Skeletal muscle cell (primary cell): ENCODE measurements around the gene GFOD1.

Source experiments
- DNase-seq: peaks from one replicate; pipeline ENCODE4 v3.0.0-alpha.2; 2010; ENCODE audit warnings: low read depth
- H3K4me3 ChIP-seq: 2 replicates; pipeline ENCODE4 v1.5.1; 2011; ENCODE audit warnings: low read depth, mild to moderate bottlenecking, control low read depth, low read length, moderate library complexity

GFOD1 gene

DNA sequence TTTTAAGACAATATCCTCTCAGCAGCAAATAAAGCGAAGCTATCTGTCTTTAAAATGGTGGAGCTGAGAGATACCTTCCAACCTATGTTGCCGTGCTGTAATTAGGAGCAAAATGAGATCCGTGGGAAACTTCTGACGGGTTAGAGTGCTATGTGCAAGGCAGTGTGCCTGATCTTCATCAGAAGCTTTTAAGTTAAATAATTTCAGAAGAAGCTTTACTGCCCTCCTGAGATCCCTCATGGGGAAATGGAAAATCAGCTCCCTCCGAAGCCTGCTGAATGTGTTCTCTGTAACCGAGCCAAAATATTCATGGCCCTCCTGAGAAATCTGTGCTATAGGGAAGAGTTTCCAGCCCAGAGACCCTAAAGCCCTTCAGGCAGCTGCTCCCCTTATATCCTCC is 115.3 kb downstream of the GFOD1 start:
- DNase-seq = no peak
- H3K4me3 ChIP-seq = no peak overlapping the region

DNA sequence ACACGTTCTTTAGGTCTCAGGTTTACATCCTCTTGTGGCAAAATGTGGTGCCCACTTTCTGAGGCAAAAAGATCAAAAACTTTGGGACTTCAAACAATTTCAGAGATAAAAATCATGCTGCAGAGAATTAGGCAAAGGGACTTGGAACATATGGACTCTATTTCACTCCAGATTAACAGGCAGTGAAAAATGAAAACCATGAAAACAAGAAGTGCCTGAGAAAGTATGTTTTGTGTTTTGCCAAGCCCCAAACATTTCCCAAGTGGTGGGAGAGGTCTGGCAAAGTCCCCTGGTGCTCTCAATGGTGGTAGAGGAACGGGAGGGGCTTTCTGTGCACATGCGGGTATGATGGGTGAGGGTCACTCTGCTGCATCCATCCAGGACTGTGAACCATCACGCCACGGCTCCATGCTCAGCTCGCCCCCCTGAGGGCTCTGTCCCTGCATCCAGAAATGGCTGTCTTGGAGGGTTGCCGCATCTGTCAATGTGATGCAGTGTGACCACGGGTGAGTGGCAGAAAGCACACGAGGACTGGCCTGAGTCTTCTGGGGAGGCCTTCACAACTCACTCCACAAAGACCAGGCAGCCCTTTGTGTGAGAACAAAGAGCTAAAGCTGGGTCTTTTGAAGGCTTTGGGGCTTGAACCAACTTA is 115.9 kb downstream of the GFOD1 start:
- DNase-seq = no peak
- H3K4me3 ChIP-seq = no peak overlapping the region

DNA sequence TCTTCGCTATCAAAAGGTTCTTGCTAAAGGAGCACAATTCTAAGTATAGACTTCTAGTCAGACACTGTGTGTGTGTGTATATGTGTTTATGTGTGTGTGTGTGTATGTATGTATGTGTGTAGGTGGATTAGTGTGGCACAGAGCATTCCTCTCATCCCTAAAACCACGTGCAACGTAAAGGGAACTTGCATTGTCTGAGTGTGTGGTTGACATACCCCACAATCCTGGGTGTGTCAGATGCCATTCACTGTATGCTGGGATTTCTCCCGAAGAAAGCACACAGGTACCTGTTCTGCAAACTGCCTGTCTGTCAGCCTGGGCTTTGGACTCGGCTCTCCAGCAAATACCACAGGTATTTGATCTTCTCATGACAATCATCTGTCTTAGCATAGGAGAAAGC is 116.8 kb downstream of the GFOD1 start:
- DNase-seq = no peak
- no peak overlapping the region for H3K4me3 ChIP-seq

DNA sequence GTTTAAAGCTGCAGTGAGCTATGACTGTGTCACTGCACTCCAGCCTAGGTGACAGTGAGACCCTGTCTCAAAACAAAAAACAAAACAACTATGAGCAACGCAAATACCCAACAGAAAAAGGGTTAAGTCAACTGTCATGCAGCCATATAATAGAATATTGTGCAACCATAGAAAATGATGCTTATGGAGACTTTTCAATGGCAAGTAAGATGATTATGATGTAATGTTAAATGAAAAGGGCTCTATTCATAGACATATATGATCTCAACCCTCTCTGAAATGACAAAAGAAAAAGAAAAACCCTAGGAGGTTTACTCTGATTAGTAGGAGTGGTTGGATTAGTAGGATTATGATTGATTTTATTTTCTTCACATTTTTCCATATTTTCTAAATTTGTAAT is 117.8 kb downstream of the GFOD1 start:
- no peak for DNase-seq
- H3K4me3 ChIP-seq = no peak overlapping the region

DNA sequence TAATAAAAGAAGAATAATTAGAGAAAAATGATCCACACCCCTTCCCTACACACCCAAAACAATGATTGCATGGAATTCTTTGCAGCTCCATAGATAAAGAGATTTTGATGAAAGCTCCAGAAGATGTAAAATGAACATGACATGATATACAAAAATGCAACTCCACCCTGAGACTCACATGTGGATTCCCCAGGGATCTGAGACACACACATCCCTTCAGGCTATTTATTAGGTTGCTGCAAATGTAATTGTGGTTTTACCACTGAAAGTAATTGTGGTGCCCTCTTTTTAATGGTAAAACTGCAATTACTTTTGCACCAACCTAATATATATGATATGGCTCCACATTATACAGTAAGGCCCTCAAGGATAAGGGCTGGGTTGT is 118.7 kb downstream of the GFOD1 start:
- no peak for DNase-seq
- H3K4me3 ChIP-seq = no peak overlapping the region

DNA sequence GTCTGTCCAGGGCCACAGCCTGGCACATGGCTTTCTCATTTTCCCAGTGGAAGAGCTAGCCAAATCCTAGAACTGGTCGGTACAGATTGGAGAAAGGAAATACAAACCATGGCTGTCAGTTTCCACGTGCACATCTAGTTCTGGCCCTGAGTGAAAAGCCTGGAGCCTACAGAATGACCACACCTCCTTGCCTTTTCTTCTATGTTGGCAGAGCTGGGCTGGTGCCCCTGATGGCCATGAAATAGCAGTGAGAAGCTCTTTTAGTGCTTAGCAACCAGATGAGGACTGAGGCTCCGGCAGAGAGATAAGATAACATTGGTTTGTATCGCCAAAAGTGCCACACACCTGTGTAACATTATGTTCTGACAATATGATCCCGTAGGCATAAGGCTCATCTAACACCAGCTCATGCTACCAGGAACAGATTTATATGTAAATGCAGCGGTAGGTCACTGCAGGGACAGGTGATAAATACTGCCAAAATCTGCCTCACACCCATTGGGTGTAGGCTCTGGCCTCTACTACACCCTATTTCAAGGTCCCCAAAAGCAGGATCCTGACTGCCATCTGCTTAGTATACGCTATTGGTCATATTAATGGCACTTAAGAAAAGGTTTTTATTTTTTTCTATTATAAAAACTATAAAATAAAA is 119.2 kb downstream of the GFOD1 start:
- DNase-seq = no peak
- no peak overlapping the region for H3K4me3 ChIP-seq

DNA sequence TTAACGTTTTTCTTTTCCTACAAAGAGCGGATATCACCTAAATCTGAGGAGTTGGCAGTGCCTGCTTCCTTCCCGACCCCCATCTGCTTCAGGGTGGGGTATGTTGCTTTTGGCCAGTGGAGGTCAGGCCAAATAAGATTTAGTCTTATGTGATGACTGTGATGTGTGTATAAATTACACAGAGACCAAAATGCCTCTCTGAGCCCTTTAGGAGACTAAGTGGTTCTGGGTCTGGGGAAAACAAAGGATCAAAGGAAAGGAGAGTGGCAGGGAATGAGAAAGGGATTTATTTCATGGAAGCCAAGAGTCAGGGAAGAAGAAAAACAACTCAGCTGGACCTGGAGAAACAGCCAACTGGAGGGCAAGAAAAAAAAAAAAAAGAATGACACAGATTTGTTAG is 120.0 kb downstream of the GFOD1 start:
- no peak overlapping the region for H3K4me3 ChIP-seq
- no peak for DNase-seq

DNA sequence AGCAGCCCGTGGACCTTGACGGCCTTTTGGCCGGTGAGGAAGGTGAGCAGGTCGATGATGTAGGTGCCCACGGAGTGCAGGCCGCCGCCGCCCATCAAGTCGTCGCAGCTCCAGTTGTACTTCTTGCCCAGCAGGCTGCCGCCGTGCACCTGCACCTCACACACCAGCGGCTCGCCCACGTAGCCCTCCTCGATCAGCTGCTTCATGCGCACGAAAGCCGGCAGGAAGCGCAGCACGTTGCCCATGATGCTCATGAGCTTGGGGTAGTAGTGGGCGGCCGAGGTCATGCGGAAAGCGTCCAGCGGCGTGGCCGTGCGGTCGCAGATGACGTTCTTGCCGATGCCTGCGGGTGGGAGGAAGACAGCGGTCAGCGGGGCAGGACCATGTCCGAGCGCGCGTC is 122.1 kb downstream of the GFOD1 start:
- no peak for DNase-seq
- H3K4me3 ChIP-seq = no peak overlapping the region

DNA sequence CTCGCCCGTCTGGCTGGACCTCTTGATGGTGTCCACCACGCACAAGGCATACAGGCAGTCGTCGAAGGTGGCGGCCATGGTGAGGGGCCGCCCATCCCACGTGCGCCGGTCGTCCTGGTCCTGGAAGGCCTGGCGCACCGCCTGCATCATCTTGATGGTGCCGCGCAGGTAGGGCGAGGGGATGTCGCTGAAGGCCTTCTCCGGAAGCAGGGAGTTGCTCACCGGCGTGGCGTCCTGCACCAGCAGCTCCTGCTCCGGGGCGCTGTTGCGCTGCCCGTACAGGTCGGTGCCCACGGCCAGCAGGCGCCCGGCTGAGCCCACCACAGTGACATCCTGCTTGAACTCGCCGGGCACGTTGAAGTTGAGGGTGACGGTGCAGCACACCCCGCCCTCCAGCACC is 122.6 kb downstream of the GFOD1 start:
- no peak for DNase-seq
- H3K4me3 ChIP-seq = no peak overlapping the region

DNA sequence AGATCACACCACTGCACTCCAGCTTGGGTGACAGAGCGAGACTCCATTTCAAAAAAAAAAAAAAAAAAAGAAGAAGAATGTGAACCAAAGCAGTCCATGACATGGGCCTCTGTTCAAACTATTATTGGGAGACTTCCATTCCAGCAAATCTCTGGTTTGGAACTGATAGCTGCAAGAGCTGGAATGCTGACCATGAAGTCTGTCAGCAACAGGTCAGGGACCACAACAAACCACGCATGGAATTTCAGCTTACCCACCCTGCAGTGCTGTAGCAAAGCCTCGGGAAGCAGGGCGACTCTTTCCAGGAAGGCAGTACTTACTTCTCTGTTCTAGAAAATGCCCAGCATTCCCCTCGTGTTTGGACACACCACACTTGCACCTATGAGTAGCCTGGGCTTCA is 125.0 kb downstream of the GFOD1 start:
- DNase-seq = no peak
- H3K4me3 ChIP-seq = no peak overlapping the region

DNA sequence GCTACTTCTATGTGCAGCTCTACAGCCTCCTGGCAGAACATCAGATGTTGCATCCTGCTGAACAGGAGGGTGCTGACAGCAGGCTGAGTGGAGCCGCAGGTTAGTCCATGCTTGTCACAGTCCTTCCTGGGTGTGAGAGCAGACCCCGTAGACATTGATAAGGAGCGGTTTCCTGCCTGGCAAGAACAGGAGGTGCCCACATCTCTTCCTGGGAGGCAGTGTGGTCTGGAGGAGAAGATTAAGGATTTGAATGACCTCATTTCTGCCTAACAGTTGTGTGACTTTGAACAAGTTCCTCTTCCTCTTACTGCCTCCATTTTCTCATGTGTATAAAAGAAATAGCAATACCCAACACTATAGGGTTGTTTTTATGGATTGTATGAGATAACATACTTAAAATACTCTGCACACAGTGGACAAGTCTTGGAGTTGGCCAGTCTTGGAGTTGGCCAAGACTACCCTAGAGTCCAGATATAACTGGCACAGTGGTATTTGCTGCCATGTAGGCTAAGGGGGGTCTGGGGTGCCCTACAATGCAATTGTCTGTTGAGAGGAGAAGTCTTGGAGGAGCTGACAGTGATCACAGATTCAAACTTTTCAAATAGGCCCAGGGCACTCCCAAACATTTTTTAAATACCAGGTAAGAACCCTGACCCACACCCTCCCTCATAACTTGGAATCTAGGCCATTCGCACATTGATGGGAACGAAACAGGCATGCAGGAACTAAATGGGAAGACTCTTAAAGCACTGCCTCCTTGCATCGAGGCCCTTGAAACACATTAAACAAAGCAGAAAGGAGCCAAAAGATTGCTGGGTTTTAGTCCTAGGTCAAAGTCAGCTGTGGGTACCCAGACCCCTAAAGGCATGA is 126.5 kb downstream of the GFOD1 start:
- H3K4me3 ChIP-seq = no peak overlapping the region
- DNase-seq = no peak

DNA sequence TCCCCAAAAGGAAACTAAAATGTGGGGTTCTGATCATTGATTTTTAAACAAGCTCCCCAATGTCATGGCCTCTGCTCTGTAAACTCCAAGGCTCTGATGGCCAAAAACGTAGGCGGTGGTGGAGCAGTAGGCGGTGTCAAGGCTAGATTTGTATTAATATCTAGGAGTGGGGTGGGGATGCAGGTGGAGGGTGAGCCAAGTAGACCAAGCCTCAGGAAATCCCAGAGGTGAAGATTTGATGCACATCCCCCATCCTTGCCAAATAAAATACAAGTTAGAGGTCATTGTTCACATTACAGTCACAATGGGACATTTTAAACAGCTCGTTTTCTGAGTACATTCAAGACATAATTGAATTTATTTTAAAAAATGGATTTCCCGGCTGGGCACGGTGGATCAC is 128.1 kb downstream of the GFOD1 start:
- no peak overlapping the region for H3K4me3 ChIP-seq
- no peak for DNase-seq

DNA sequence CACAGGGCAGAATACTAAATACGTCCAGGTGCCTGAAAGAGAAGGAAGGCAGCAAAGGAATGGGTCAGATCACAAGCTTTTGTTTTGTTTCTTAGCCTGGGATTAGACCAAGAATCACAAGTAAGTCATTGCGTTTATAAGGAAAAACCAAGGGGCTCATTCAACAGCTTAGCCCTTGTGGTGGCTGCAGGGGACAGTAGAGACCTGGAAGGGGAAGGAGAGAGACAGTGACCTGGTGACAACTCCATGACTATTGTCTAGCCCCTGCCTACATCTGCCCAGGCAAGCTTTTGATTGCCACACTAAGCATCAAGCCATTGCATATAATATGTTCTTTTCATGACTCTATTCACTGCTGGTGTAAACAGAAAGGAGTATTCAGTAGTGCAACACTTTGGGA is 128.9 kb downstream of the GFOD1 start:
- H3K4me3 ChIP-seq = no peak overlapping the region
- DNase-seq = no peak

DNA sequence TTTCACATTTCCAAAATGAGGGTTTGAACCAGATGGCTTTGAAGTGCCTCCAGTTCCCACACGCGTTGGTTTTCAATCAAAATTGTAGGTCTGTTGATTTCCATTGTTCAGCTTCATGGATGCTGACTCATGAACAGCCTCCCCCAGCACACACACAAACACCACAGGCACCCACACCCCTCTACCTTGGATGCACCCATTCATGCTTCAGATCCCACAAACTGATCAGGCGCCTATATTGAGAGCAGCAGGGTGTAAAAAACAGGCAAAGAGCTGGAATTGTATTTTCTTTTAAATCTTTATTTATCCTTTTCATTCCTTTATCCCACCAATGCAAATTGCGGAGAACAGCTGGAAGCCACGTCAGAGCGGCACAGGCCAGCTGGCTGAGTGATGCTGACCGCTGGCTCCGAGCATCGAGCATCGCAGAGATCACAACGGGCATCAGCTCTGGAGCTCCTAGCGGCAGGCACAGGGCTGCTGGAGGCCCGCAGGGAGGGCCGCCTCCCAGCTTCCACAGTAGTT is 129.8 kb downstream of the GFOD1 start:
- no peak for DNase-seq
- no peak overlapping the region for H3K4me3 ChIP-seq

DNA sequence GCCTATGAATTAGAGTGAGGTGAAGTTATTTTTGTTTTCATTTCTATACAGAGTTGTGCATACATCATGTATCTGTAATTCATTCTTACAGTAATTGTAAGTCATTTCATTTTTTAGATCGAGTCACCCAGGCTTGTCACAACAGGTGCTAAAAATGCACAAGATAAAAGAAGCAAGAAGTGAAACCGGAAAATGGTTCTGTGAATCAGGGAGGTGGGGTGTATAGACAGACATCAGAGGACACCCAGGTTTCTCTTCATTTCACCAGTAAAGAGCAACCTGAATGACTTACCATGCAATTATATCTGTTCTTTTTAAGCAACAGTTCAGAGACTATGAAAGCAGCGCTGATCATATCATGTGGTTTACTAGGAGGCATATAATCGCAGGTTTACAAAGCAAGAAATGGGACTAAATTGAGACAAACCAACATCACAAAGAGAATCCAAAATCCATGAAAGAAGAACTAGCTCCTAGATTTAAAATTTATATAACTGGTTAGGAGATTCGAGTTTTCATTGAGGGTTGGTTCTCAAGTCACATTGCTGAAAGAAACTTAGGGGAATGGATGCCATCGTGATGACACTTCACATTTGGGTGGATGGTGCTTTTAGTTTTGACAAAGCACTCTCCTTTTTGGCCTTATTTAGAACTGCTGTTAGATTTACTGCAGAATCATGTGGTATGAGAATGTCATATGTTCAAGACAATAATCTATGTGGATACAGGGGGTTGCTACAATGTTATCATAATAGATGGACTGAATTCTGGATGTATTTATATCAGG is 131.2 kb downstream of the GFOD1 start:
- H3K4me3 ChIP-seq = no peak overlapping the region
- DNase-seq = no peak

DNA sequence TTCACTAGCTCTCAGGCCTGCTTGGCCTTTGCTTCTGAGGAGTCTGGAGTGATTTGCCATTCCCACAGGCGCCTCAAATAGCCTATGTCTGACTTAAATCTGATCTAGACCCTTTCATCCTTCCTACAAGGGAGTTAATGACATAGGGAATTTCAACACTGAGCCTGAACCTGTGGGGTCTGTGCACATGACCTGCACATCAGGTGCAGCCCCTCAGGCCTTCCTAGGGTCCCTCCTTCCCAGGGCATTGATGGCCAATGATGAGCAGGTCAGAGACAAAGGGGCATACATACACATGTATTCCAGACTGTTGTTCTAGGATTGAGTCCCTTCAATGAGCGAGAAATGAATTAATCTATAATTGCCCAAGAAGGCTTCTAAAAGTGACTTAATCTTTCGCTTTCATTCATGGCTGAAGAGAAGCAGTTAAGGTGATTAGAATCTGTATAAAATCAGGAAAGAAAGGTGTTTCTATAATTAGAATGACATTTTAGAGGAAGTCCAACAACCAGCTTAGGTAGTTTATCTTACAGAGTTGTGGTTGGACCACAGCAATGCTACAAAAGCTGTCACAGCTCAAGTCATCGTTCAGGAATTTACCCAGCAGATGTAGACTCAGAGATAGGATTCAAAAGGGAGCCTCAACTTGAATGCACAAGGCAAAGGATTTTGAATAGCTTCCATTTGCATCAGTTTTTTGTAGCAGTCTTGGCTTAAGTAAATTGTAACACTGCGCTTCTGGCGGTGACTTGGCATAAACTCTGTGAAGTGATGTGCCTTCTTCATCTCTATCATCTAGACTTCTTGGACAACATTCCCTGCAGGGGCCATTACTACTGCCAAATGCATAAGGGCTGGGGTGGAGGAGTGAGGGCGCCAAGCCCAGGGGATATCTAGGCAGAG is 132.1 kb downstream of the GFOD1 start:
- DNase-seq = peak; percentile 85
- H3K4me3 ChIP-seq = no peak overlapping the region

DNA sequence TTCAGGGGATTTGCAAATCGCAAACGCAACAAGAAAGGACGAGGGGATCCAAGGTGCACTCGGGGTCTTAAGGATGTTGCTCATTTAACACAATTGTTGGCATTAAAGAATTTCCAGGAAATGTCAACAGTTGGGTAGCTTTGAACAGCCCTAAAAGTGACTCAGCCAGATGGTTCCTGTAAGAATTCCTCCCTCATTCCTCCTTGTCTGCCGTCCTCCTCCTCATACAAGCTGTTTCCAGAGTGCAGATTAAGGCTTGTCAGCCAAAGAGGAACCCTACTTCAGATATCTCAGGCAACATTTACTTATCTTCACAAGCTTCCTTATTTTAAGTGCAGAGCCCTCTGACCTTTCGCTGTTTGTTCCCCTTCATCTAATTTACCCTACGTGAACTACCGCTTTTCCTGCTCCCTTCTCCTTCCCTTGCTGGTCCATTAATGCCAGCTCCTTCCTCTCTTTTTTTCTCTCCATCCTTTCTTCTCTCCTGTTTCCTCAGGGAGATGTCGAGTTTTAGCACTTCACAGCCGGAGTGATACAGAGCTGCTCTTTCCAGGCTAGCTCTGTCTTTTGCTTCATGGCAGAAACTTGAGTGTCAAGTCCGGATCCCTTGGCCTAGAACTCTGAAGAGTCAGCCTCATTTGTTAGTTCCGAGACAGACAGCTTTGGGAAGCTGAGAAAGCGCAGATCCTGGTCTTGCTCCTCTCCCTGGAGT is 132.9 kb downstream of the GFOD1 start:
- no peak for DNase-seq
- no peak overlapping the region for H3K4me3 ChIP-seq

DNA sequence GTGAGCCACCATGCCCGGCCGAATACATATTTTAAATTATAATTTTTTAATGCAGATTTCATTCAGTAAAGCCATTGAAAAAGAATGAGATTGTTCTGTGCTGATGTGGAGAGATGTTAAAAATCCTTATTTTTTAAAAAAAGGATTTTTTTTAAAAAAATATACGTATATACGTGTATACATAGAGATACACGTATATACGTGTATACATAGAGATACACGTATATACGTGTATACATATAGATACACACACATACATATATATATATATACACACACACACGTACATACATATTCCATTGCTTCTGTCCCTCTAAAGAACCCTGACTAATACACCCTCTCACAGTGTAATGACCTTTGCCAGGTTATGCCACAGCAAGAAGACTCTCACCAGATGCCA is 135.2 kb downstream of the GFOD1 start:
- DNase-seq = no peak
- no peak overlapping the region for H3K4me3 ChIP-seq
